ENCODE data around the gene FAM107A. TPM values are rescaled to one million over a fixed set of nuclear protein-coding genes. Genes with fewer than 3 reads are reported as not detected.

The FAM107A gene
- total and polyA plus RNA-seq, 2 of the 13 experiments (the other 11 are each of a cell fraction or from before 2014, with no cell fraction given), result not detected

DNA sequence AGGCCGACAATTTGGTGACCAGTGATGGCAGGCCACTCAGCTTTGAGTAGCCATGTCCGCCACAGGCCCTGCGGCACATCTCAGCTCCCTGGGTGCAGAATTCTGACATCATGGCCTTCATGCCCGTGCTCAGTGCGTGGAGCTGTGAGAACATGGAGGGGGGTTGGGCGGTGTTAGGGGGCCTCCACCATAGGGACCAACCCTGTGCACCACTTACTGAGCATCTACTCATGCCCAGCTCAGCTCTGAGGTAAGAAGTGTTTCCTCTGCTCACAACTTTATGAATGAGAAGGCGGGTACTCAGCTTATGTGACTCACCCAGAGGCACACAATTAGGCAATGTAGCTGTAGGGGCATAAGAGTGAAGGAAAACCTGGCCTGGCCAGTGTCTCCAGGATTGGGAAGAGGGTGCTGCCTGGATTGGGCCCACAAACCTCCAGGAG lies 50.7 kb downstream of the FAM107A start (continued):
- TF ChIP-seq PRDM4 (CRISPR knock-in tag; IDR thresholded peaks at IDR 0.05; ENCODE audit: borderline replicate concordance) (no peak), TEAD3 (CRISPR knock-in tag; optimal IDR thresholded peaks at IDR 0.05; ENCODE audit: borderline replicate concordance) (no peak), KLF6 (CRISPR knock-in tag; IDR thresholded peaks at IDR 0.05) (no peak), SRSF1 (optimal IDR thresholded peaks at IDR 0.05; ENCODE audit: low read depth, low read length) (no peak), ZFAT (CRISPR knock-in tag; conservative IDR thresholded peaks at IDR 0.05) (no peak), MYNN (CRISPR knock-in tag; IDR thresholded peaks at IDR 0.05; ENCODE audit: low read depth) (0 out of 2 replicates have a peak, but pooled peaks have one; percentile 42), ZNF441 (CRISPR knock-in tag; IDR thresholded peaks at IDR 0.05; ENCODE audit: borderline replicate concordance) (no peak), FOXP1 (IDR thresholded peaks at IDR 0.05) (no peak), FOXP1 (CRISPR knock-in tag; IDR thresholded peaks at IDR 0.05) (peak; percentile 66; the same call in 1 of the 2 replicates), BRCA1 (CRISPR knock-in tag; IDR thresholded peaks at IDR 0.05) (no peak), NCOA1 (CRISPR knock-in tag; IDR thresholded peaks at IDR 0.05) (no peak), FIP1L1 (IDR thresholded peaks at IDR 0.05; ENCODE audit: borderline replicate concordance, insufficient read depth, low read depth, low read length) (no peak), TFDP2 (CRISPR knock-in tag; IDR thresholded peaks at IDR 0.05) (peak; percentile 53), SOX13 (IDR thresholded peaks at IDR 0.05) (0 out of 2 replicates have a peak, but pooled peaks have one; percentile 16), SOX13 (CRISPR knock-in tag; conservative IDR thresholded peaks at IDR 0.05 in 1 of 2, IDR thresholded peaks at IDR 0.05 in 1 of 2) (peak in 1 of 2 experiments; percentile 61; a peak in 2 of 4 replicates), ZNF788 (CRISPR knock-in tag; IDR thresholded peaks at IDR 0.05; ENCODE audit: borderline replicate concordance) (0 out of 2 replicates have a peak, but pooled peaks have one; percentile 28), ZBTB7B (CRISPR knock-in tag; IDR thresholded peaks at IDR 0.05) (peak; percentile 45; the same call in 1 of the 2 replicates), CHD2 (IDR thresholded peaks at IDR 0.05; ENCODE audit: low read depth, low read length) (0 out of 2 replicates have a peak, but pooled peaks have one; percentile 12)
- TF ChIP-seq, protein P1, sequence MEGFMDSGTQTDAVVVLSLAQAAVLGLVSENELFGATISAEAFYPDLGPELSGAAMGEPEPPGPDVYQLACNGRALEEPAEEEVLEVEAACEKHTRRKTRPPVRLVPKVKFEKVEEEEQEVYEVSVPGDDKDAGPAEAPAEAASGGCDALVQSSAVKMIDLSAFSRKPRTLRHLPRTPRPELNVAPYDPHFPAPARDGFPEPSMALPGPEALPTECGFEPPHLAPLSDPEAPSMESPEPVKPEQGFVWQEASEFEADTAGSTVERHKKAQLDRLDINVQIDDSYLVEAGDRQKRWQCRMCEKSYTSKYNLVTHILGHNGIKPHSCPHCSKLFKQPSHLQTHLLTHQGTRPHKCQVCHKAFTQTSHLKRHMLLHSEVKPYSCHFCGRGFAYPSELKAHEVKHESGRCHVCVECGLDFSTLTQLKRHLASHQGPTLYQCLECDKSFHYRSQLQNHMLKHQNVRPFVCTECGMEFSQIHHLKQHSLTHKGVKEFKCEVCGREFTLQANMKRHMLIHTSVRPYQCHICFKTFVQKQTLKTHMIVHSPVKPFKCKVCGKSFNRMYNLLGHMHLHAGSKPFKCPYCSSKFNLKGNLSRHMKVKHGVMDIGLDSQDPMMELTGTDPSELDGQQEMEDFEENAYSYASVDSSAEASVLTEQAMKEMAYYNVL (CRISPR knock-in tag; IDR thresholded peaks at IDR 0.05; ENCODE audit: borderline replicate concordance), result no peak
- TF ChIP-seq, protein P2, sequence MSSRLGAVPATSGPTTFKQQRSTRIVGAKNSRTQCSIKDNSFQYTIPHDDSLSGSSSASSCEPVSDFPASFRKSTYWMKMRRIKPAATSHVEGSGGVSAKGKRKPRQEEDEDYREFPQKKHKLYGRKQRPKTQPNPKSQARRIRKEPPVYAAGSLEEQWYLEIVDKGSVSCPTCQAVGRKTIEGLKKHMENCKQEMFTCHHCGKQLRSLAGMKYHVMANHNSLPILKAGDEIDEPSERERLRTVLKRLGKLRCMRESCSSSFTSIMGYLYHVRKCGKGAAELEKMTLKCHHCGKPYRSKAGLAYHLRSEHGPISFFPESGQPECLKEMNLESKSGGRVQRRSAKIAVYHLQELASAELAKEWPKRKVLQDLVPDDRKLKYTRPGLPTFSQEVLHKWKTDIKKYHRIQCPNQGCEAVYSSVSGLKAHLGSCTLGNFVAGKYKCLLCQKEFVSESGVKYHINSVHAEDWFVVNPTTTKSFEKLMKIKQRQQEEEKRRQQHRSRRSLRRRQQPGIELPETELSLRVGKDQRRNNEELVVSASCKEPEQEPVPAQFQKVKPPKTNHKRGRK (CRISPR knock-in tag; IDR thresholded peaks at IDR 0.05), result no peak
- TF ChIP-seq, protein P3, sequence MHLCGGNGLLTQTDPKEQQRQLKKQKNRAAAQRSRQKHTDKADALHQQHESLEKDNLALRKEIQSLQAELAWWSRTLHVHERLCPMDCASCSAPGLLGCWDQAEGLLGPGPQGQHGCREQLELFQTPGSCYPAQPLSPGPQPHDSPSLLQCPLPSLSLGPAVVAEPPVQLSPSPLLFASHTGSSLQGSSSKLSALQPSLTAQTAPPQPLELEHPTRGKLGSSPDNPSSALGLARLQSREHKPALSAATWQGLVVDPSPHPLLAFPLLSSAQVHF (CRISPR knock-in tag; IDR thresholded peaks at IDR 0.05), result no peak
- TF ChIP-seq, protein P4, sequence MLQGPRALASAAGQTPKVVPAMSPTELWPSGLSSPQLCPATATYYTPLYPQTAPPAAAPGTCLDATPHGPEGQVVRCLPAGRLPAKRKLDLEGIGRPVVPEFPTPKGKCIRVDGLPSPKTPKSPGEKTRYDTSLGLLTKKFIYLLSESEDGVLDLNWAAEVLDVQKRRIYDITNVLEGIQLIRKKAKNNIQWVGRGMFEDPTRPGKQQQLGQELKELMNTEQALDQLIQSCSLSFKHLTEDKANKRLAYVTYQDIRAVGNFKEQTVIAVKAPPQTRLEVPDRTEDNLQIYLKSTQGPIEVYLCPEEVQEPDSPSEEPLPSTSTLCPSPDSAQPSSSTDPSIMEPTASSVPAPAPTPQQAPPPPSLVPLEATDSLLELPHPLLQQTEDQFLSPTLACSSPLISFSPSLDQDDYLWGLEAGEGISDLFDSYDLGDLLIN (CRISPR knock-in tag; IDR thresholded peaks at IDR 0.05; ENCODE audit: borderline replicate concordance), result no peak

All from HepG2 (cell line).